B cell (primary cell): ENCODE measurements around the gene SDCCAG8. TPM values are rescaled to one million over a fixed set of nuclear protein-coding genes. Genes with fewer than 3 reads are reported as not detected.

Experiments
- ATAC-seq: fragments of 200-7000 bp; cut with Tn5 transposase; one replicate; pipeline ENCODE4 v1.10.0; 2021; ENCODE audit warnings: low read depth, mild to moderate bottlenecking, moderate number of reproducible peaks, moderate library complexity
- CTCF ChIA-PET: fragments of 350-600 bp; sonication (Branson Sonifier 250); formaldehyde crosslinking; loops from one replicate; lab custom pipeline; 2021; ENCODE audit warnings: antibody characterized with exemption, inconsistent platforms; lab: Charles Lee
- POLR2A ChIA-PET: fragments of 350-600 bp; sonication (Branson Sonifier 250); formaldehyde crosslinking; loops from one replicate; lab custom pipeline; 2021; ENCODE audit warnings: antibody characterized with exemption; lab: Charles Lee
- DNase-seq: peaks from one replicate; pipeline ENCODE4 v3.0.0; 2013
- H2AFZ ChIP-seq: 2 replicates; pipeline ENCODE4 v1.6.1; 2012; ENCODE audit warnings: mild to moderate bottlenecking, low read depth, low read length; ENCODE audit not compliant: insufficient read depth, poor library complexity, severe bottlenecking
- H3K27ac ChIP-seq, 2 donors: 1 replicate in 1 of 2; 2 replicates in 1 of 2; pipeline ENCODE4 v1.5.1; 2012 to 2013; ENCODE audit warnings: low read length in 2 of 2, mild to moderate bottlenecking in 2 of 2, moderate library complexity in 1 of 2
- H3K27me3 ChIP-seq, 4 experiments: fragments of 200-600 bp in 1 of 4; sonication (generic) in 1 of 4; replicated peaks in 1 of 4; 1 replicate in 2 of 4; 2 replicates in 2 of 4; pipeline versions ENCODE4 v1.6.1 to v1.7.0; 2013 to 2016; ENCODE audit warnings: low read length in 3 of 4, mild to moderate bottlenecking in 2 of 4, mixed read lengths in 1 of 4, moderate library complexity in 1 of 4; ENCODE audit not compliant: insufficient read depth in 4 of 4, control insufficient read depth in 3 of 4; ENCODE audit errors: control extremely low read depth in 1 of 4
- H3K36me3 ChIP-seq, 2 experiments: replicated peaks in 1 of 2; 1 replicate in 1 of 2; 2 replicates in 1 of 2; pipeline versions ENCODE4 v1.6.1 to v1.7.1; 2013; ENCODE audit warnings: low read length in 1 of 2; ENCODE audit not compliant: insufficient read depth in 2 of 2, control insufficient read depth in 1 of 2; ENCODE audit errors: control extremely low read depth in 1 of 2, extremely low read depth in 1 of 2
- H3K4me1 ChIP-seq, 2 donors: fragments of 200-600 bp in 1 of 2; sonication (generic) in 1 of 2; 1 replicate in 1 of 2; 2 replicates in 1 of 2; pipeline versions ENCODE4 v1.5.1 to v1.6.1; 2013 to 2017; ENCODE audit warnings: low read length in 2 of 2; ENCODE audit not compliant: control insufficient read depth in 2 of 2, insufficient read depth in 2 of 2
- H3K4me2 ChIP-seq: replicated peaks from 2 replicates; pipeline ENCODE3; 2012; ENCODE audit warnings: mild to moderate bottlenecking, low read depth, low read length; ENCODE audit not compliant: poor library complexity, severe bottlenecking
- H3K4me3 ChIP-seq, 5 experiments: fragments of 200-600 bp in 1 of 5; sonication (generic) in 1 of 5; 1 replicate in 3 of 5; 2 replicates in 2 of 5; pipeline versions ENCODE4 v1.5.1 to v1.7.0; 2011 to 2016; ENCODE audit warnings: low read length in 4 of 5, mild to moderate bottlenecking in 4 of 5, low read depth in 2 of 5, control low read depth in 1 of 5, moderate library complexity in 1 of 5; ENCODE audit not compliant: insufficient read depth in 1 of 5; ENCODE audit errors: control extremely low read depth in 1 of 5, extremely low read depth in 1 of 5
- H3K79me2 ChIP-seq: fragments of 200-600 bp; sonication (generic); one replicate; pipeline ENCODE4 v1.6.0; 2016; ENCODE audit warnings: low read length; ENCODE audit not compliant: control insufficient read depth, insufficient read depth
- H3K9ac ChIP-seq: fragments of 200-600 bp; sonication (generic); 2 replicates; pipeline ENCODE4 v1.6.1; 2017; ENCODE audit warnings: mild to moderate bottlenecking, low read length, moderate library complexity
- H3K9me3 ChIP-seq, 3 donors: one replicate each; pipeline versions ENCODE4 v1.6.1 to v1.7.1; 2013; ENCODE audit warnings: low read length in 2 of 3; ENCODE audit not compliant: control insufficient read depth in 2 of 3, insufficient read depth in 1 of 3; ENCODE audit errors: control extremely low read depth in 1 of 3
- H4K20me1 ChIP-seq: 2 replicates; pipeline ENCODE4 v1.6.0; 2012; ENCODE audit warnings: mild to moderate bottlenecking, low read length; ENCODE audit not compliant: insufficient read depth, control insufficient read depth, poor library complexity, severe bottlenecking
- H3K27ac Mint-ChIP-seq: one replicate; pipeline ENCODE4 v1.8.0; 2021; ENCODE audit warnings: mixed read lengths
- H3K27me3 Mint-ChIP-seq: one replicate; pipeline ENCODE4 v1.8.0; 2021; ENCODE audit warnings: mixed read lengths
- H3K4me1 Mint-ChIP-seq: one replicate; pipeline ENCODE4 v1.8.0; 2021; ENCODE audit warnings: mixed read lengths
- H3K4me3 Mint-ChIP-seq: one replicate; pipeline ENCODE4 v1.8.0; 2021; ENCODE audit warnings: mixed read lengths
- H3K9me3 Mint-ChIP-seq: one replicate; pipeline ENCODE4 v1.8.0; 2022; ENCODE audit warnings: mixed read lengths; ENCODE audit not compliant: insufficient read depth
- EZH2 ChIP-seq: IDR thresholded peaks from 2 replicates; pipeline ENCODE4 v1.6.1; 2012; ENCODE audit warnings: borderline replicate concordance, low read depth, mild to moderate bottlenecking, moderate library complexity, low read length; ENCODE audit not compliant: insufficient read depth, poor library complexity, severe bottlenecking
- WGBS: methylation state at CpG from one replicate; pipeline ENCODE4 v1.1.5; 2013; ENCODE audit warnings: missing lambda C conversion rate; ENCODE audit not compliant: insufficient coverage; 5-methylcytosine and 5-hydroxymethylcytosine counted together
- intact Hi-C: fragments of 100-400 bp; cut with micrococcal nuclease; formaldehyde crosslinking; loops from one replicate; pipeline ENCODE4 v1.10.0; 2022
- polyA plus RNA-seq: library from polyadenylated mRNA; depleted of rRNA; stranded (reverse); fragments of >200 nt; gene quantifications from 2 replicates; pipeline ENCODE4 v1.2.3, GENCODE V29; 2012
- total RNA-seq, 2 donors: library from RNA; stranded (reverse); fragments of 120-200 nt in 1 of 2; gene quantifications; 1 replicate in 1 of 2; 2 replicates in 1 of 2; pipeline versions ENCODE4 v1.2.3 to v1.2.4, GENCODE V29; 2013 to 2022
- TF ChIP-seq, protein P1 (sequence below): fragments of 200-600 bp; IDR thresholded peaks from one replicate; pipeline ENCODE4 v1.8.0; 2022; ENCODE audit warnings: antibody characterized with exemption, mild to moderate bottlenecking

Gene SDCCAG8
- total and polyA plus RNA-seq, 2 donors (not counting 1 experiment from before 2014, with no cell fraction given), result 37.1 to 60.7 TPM

DNA sequence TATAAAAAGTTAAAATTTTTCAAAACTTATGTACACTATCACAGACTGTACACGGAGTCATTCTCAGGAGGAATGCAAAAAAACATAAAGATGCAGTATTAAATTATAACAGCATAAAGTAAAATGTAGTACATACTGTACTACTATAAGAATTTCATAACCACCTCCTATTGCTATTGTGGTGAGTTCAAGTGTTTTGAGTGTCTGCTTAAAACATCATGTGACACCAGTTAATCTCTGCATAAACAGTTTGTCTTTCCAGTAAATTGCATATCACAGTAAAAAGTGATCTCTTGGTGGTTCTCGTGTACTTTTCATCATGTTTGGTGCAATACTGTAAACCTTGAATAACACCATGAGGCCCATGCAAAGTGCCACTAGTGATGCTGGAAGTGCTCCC, 45.2 kb downstream of the SDCCAG8 start:
- Histone ChIP-seq H3K27me3 (no peaks in the 10 kb centered on the region), H3K9me3 (peaks cover 3 to 9% (median 7%) of the 10 kb centered on the region in 3 donors), H2AFZ (no peak overlapping the region), H3K4me3 (no peak overlapping the region), H3K9ac (no peak overlapping the region), H3K36me3 (peaks cover 5 to 7% of the 10 kb centered on the region in 2 experiments), H3K79me2 (no peaks in the 10 kb centered on the region), H3K27ac (no peak overlapping the region), H3K4me2 (no peak overlapping the region), H4K20me1 (no peaks in the 10 kb centered on the region), H3K4me1 (no peaks in the 10 kb centered on the region)
- TF ChIP-seq, protein P1, sequence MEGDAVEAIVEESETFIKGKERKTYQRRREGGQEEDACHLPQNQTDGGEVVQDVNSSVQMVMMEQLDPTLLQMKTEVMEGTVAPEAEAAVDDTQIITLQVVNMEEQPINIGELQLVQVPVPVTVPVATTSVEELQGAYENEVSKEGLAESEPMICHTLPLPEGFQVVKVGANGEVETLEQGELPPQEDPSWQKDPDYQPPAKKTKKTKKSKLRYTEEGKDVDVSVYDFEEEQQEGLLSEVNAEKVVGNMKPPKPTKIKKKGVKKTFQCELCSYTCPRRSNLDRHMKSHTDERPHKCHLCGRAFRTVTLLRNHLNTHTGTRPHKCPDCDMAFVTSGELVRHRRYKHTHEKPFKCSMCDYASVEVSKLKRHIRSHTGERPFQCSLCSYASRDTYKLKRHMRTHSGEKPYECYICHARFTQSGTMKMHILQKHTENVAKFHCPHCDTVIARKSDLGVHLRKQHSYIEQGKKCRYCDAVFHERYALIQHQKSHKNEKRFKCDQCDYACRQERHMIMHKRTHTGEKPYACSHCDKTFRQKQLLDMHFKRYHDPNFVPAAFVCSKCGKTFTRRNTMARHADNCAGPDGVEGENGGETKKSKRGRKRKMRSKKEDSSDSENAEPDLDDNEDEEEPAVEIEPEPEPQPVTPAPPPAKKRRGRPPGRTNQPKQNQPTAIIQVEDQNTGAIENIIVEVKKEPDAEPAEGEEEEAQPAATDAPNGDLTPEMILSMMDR, result no peak
- no peak for TF ChIP-seq EZH2
- ChIA-PET POLR2A (no interaction called here), CTCF (no interaction called here)
- Mint-ChIP-seq H3K27ac (no peak overlapping the region), H3K9me3 (peaks cover 3% of the 10 kb centered on the region), H3K4me1 (peaks cover 2% of the 10 kb centered on the region), H3K27me3 (no peaks in the 10 kb centered on the region), H3K4me3 (no peak overlapping the region)
- no CpG with 5 or more reads among the region's 2 CpGs for WGBS
- DNase-seq (no peak), ATAC-seq (no peak)
- intact Hi-C loops, result no loop called here

DNA sequence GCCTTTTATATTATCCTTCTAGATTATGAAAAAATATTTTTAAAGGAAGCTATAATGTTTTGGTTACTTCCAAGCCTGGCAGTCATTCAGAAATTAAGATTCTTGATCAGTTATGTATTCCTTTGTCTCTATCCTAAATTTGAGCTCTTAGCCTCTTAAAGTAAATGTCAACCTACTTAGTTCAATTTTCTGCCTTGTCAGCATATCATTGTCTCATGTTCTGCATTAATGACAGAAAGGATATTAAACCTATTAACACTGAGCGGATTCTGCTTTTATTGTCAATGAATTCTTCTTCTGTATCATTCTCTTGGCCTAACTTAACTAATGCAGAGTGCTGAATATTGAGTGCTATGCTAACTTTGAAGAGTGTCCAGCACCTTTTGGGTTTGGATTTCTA, 56.0 kb downstream of the SDCCAG8 start:
- no peaks in the 10 kb centered on the region for H4K20me1 ChIP-seq
- whole genome bisulfite sequencing, result no CpG with 5 or more reads among the region's 1 CpG
- H3K4me3 ChIP-seq, result no peak overlapping the region
- no peak for DNase-seq
- Mint-ChIP-seq H3K4me3 (no peak overlapping the region), H3K27ac (no peak overlapping the region), H3K9me3 (no peaks in the 10 kb centered on the region), H3K4me1 (peaks cover 25% of the 10 kb centered on the region), H3K27me3 (no peaks in the 10 kb centered on the region)
- H2AFZ ChIP-seq, result no peak overlapping the region
- H3K4me2 ChIP-seq, result no peak overlapping the region
- no peaks in the 10 kb centered on the region for H3K9me3 ChIP-seq
- H3K4me1 ChIP-seq, result peaks cover 18 to 20% of the 10 kb centered on the region in 2 donors
- TF ChIP-seq, protein P1, result no peak
- no peak for TF ChIP-seq EZH2
- ATAC-seq, result no peak
- H3K27ac ChIP-seq, result no peak overlapping the region
- peaks cover 8 to 15% of the 10 kb centered on the region in 2 experiments for H3K36me3 ChIP-seq
- intact Hi-C loops, result loop anchor here (2.0 kb wide), 1 partner anchor 57 kb away; the partner anchor contains the start of gene CEP170
- no peak overlapping the region for H3K9ac ChIP-seq
- ChIA-PET POLR2A (interaction anchor here (0.7 kb wide), 1 partner anchor 766 kb away, joined by 13 read pairs; no protein-coding TSS in a partner anchor), CTCF (interaction anchor here (1.7 kb wide), 1 partner anchor 56 kb away, joined by 9 read pairs; the partner anchor contains the start of genes CEP170 and SDCCAG8)
- H3K79me2 ChIP-seq, result no peaks in the 10 kb centered on the region
- H3K27me3 ChIP-seq, result no peaks in the 10 kb centered on the region
